GM19238 (cell line): ENCODE results near the gene DENND1A.
A peak's percentile ranks its signal among the peaks of the same experiment; 100 is the strongest.
"Not testable (repeated sequence)": the region's sequence is repeated elsewhere in the genome, so short reads cannot be mapped to it uniquely, and the experiment has no call there.

Source experiments
- DNase-seq: peaks from one replicate; pipeline ENCODE4 v3.0.0; 2011; ENCODE audit warnings: low spot score; ENCODE audit not compliant: insufficient read length

DENND1A gene

GRCh38 chr9:123739902-123740301 lies 190.0 kb downstream of the DENND1A start:
- no peak for DNase-seq

GRCh38 chr9:123739387-123739786 lies 190.5 kb downstream of the DENND1A start:
- no peak for DNase-seq

- no peak for DNase-seq
Measured at GRCh38 chr9:123738648-123739047, 191.3 kb downstream of the DENND1A start.

GRCh38 chr9:123735376-123735775 lies 194.6 kb downstream of the DENND1A start:
- DNase-seq = no peak

- not testable (repeated sequence) for DNase-seq
Measured at GRCh38 chr9:123728571-123728970, 201.4 kb downstream of the DENND1A start.

- no peak for DNase-seq
Measured at GRCh38 chr9:123727332-123727731, 202.6 kb downstream of the DENND1A start.

GRCh38 chr9:123725389-123725788 lies 204.5 kb downstream of the DENND1A start:
- no peak for DNase-seq

- DNase-seq = no peak
Measured at GRCh38 chr9:123724211-123724796, 205.6 kb downstream of the DENND1A start.

- DNase-seq = no peak
Measured at GRCh38 chr9:123723135-123723875, 206.6 kb downstream of the DENND1A start.

GRCh38 chr9:123722378-123722777 lies 207.5 kb downstream of the DENND1A start:
- DNase-seq = no peak

GRCh38 chr9:123718188-123718587 lies 211.7 kb downstream of the DENND1A start:
- no peak for DNase-seq

- no peak for DNase-seq
Measured at GRCh38 chr9:123717581-123718175, 212.2 kb downstream of the DENND1A start.

- DNase-seq = peak; percentile 28
Measured at GRCh38 chr9:123716339-123716945, 213.5 kb downstream of the DENND1A start.

- DNase-seq = no peak
Measured at GRCh38 chr9:123715258-123715657, 214.7 kb downstream of the DENND1A start.

- no peak for DNase-seq
Measured at GRCh38 chr9:123713282-123713681, 216.6 kb downstream of the DENND1A start.

- DNase-seq = no peak
Measured at GRCh38 chr9:123712399-123712798, 217.5 kb downstream of the DENND1A start.

- no peak for DNase-seq
Measured at GRCh38 chr9:123710299-123710698, 219.6 kb downstream of the DENND1A start.

- no peak for DNase-seq
Measured at GRCh38 chr9:123702483-123702882, 227.4 kb downstream of the DENND1A start.

- DNase-seq = no peak
Measured at GRCh38 chr9:123697686-123698085, 232.2 kb downstream of the DENND1A start.

GRCh38 chr9:123696476-123696875 lies 233.4 kb downstream of the DENND1A start:
- no peak for DNase-seq

- DNase-seq = no peak
Measured at GRCh38 chr9:123695386-123695785, 234.5 kb downstream of the DENND1A start.

GRCh38 chr9:123691765-123692303 lies 238.1 kb downstream of the DENND1A start:
- no peak for DNase-seq
